GM12872 (cell line): ENCODE measurements around the gene OR51B2.

Experiments
- TF ChIP-seq, protein P1 (sequence below): IDR thresholded peaks from 3 replicates; pipeline ENCODE4 v1.5.1; 2011; ENCODE audit warnings: low read depth, mild to moderate bottlenecking, low read length, moderate library complexity; ENCODE audit not compliant: insufficient read depth

OR51B2 gene

DNA sequence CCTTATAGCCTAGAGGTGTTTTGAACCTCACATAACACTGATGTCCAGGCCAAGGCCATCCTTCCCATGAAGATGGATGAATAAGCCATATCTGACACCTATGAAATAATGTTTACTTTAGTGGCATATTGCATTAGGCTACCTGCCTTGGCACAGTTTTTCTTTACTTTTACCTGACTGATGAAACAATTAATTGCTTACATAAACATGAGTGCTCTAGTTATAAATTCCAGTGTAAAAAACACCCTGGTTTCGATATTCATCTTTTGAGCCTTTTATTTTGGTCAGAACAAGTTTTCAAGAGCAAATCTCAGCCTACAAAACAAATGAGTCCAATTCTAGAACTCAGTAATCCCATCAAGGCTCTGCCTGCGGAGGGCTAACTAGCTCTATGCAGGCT is 47.4 kb downstream of the OR51B2 start:
- TF ChIP-seq, protein P1, sequence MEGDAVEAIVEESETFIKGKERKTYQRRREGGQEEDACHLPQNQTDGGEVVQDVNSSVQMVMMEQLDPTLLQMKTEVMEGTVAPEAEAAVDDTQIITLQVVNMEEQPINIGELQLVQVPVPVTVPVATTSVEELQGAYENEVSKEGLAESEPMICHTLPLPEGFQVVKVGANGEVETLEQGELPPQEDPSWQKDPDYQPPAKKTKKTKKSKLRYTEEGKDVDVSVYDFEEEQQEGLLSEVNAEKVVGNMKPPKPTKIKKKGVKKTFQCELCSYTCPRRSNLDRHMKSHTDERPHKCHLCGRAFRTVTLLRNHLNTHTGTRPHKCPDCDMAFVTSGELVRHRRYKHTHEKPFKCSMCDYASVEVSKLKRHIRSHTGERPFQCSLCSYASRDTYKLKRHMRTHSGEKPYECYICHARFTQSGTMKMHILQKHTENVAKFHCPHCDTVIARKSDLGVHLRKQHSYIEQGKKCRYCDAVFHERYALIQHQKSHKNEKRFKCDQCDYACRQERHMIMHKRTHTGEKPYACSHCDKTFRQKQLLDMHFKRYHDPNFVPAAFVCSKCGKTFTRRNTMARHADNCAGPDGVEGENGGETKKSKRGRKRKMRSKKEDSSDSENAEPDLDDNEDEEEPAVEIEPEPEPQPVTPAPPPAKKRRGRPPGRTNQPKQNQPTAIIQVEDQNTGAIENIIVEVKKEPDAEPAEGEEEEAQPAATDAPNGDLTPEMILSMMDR, result no peak

DNA sequence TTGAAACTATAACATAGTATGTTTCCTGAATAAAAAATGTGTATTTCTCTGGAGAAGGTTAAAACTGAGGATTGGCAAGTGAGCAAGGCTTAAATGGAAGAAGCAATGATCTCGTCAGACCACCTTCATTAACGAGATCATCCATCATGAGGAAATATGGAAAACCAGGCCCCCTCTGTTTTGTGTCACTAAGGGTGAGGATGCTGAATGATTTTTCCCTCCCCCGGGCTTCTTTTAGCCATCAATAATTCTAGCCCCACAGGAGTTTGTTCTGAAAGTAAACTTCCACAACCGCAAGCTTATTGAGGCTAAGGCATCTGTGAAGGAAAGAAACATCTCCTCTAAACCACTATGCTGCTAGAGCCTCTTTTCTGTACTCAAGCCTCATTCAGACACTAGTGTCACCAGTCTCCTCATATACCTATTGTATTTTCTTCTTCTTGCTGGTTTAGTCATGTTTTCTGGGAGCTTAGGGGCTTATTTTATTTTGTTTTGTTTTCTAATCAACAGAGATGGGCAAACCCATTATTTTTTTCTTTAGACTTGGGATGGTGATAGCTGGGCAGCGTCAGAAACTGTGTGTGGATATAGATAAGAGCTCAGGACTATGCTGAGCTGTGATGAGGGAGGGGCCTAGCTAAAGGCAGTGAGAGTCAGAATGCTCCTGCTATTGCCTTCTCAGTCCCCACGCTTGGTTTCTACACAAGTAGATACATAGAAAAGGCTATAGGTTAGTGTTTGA is 48.6 kb downstream of the OR51B2 start:
- TF ChIP-seq, protein P1, result no peak

DNA sequence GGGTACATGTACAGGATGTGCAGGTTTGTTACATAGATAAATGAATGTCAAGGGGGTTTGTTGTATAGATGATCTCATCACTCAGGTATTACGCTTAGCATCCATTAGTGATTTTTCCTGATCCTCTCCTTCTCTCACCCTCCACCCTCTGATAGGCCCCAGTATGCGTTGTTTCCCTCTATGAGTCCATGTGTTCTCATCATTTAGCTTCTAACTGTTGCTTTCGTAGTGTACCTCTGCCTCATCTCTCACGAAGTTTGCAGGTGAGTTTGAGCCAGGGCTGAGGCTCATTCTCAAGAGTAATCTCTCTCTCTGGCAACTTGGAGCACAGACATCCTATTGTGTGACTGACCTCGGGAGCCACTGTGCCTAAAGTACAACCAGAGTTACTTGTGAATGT is 49.7 kb downstream of the OR51B2 start:
- TF ChIP-seq, protein P1, result no peak
